Measurements from ENCODE around the gene TGM4.

DNA sequence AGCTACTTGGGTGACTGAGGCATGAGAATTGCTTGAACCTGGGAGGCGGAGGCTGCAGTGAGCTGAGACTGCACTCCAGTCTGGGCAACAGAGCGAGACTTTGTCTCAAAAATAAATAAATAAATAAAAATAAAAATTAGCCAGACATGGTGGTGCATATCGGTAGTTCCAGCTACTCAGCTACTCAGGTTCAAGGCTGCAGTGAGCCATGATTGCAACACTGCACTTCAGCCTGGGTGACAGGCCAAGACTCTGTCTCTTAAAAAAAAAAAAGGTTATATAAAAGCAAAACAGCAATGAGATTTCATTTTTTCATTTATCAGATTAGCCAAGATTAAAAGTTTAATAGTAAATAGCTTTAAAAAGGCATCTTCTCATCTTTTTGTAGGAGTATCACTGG, 2.9 kb downstream of the TGM4 start:
- TF ChIP-seq, protein P1, sequence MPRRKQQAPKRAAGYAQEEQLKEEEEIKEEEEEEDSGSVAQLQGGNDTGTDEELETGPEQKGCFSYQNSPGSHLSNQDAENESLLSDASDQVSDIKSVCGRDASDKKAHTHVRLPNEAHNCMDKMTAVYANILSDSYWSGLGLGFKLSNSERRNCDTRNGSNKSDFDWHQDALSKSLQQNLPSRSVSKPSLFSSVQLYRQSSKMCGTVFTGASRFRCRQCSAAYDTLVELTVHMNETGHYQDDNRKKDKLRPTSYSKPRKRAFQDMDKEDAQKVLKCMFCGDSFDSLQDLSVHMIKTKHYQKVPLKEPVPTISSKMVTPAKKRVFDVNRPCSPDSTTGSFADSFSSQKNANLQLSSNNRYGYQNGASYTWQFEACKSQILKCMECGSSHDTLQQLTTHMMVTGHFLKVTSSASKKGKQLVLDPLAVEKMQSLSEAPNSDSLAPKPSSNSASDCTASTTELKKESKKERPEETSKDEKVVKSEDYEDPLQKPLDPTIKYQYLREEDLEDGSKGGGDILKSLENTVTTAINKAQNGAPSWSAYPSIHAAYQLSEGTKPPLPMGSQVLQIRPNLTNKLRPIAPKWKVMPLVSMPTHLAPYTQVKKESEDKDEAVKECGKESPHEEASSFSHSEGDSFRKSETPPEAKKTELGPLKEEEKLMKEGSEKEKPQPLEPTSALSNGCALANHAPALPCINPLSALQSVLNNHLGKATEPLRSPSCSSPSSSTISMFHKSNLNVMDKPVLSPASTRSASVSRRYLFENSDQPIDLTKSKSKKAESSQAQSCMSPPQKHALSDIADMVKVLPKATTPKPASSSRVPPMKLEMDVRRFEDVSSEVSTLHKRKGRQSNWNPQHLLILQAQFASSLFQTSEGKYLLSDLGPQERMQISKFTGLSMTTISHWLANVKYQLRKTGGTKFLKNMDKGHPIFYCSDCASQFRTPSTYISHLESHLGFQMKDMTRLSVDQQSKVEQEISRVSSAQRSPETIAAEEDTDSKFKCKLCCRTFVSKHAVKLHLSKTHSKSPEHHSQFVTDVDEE (CRISPR knock-in tag; IDR thresholded peaks at IDR 0.05) = no peak
- TF ChIP-seq ARNTL (CRISPR knock-in tag; IDR thresholded peaks at IDR 0.05; ENCODE audit: borderline replicate concordance, low read depth) (no peak), ZC3H10 (CRISPR knock-in tag; IDR thresholded peaks at IDR 0.05) (no peak), ISL1 (CRISPR knock-in tag; IDR thresholded peaks at IDR 0.05) (no peak), ZFP30 (CRISPR knock-in tag; IDR thresholded peaks at IDR 0.05) (no peak), RARB (CRISPR knock-in tag; IDR thresholded peaks at IDR 0.05) (no peak), CSDC2 (CRISPR knock-in tag; IDR thresholded peaks at IDR 0.05) (no peak), SNAI2 (CRISPR knock-in tag; IDR thresholded peaks at IDR 0.05) (no peak), PATZ1 (CRISPR knock-in tag; IDR thresholded peaks at IDR 0.05; ENCODE audit: borderline replicate concordance) (no peak), TCF4 (CRISPR knock-in tag; IDR thresholded peaks at IDR 0.05; ENCODE audit: borderline replicate concordance) (no peak), ZFP3 (CRISPR knock-in tag; IDR thresholded peaks at IDR 0.05) (no peak), TOX (CRISPR knock-in tag; IDR thresholded peaks at IDR 0.05; ENCODE audit: borderline replicate concordance) (no peak), ESRRG (CRISPR knock-in tag; IDR thresholded peaks at IDR 0.05) (no peak)
- TF ChIP-seq, protein P2, sequence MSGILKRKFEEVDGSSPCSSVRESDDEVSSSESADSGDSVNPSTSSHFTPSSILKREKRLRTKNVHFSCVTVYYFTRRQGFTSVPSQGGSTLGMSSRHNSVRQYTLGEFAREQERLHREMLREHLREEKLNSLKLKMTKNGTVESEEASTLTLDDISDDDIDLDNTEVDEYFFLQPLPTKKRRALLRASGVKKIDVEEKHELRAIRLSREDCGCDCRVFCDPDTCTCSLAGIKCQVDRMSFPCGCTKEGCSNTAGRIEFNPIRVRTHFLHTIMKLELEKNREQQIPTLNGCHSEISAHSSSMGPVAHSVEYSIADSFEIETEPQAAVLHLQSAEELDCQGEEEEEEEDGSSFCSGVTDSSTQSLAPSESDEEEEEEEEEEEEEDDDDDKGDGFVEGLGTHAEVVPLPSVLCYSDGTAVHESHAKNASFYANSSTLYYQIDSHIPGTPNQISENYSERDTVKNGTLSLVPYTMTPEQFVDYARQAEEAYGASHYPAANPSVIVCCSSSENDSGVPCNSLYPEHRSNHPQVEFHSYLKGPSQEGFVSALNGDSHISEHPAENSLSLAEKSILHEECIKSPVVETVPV (CRISPR knock-in tag; IDR thresholded peaks at IDR 0.05) = no peak

Data from SK-N-SH treated with all-trans-retinoic acid at 6 μM for 48 hours (cell line).